Measurements from ENCODE around the gene MAGIX.

MAGIX gene

GRCh38 chrX:49205443-49205842 is 42.9 kb downstream of the MAGIX start:
- H3K27ac ChIP-seq (ENCODE audit: low read length): no peak overlapping the region
- H3K36me3 ChIP-seq (ENCODE audit: control insufficient read depth, insufficient read depth, low read length): no peaks in the 10 kb centered on the region
- no peaks in the 10 kb centered on the region; the same call in 1 of the 2 replicates for H3K4me1 ChIP-seq (ENCODE audit: control insufficient read depth, insufficient read depth, low read length)
- no peak for DNase-seq (ENCODE audit: low read depth, low spot score)
- no peaks in the 10 kb centered on the region for H3K9me3 ChIP-seq (ENCODE audit: control insufficient read depth, insufficient read depth, low read length)
- WGBS (ENCODE audit: insufficient coverage, insufficient read length): no CpG with 5 or more reads among the region's 13 CpGs
- no peaks in the 10 kb centered on the region for H3K27me3 ChIP-seq (ENCODE audit: control insufficient read depth, insufficient read depth, low read length)
- H3K4me3 ChIP-seq (ENCODE audit: low read length): no peak overlapping the region

DNA sequence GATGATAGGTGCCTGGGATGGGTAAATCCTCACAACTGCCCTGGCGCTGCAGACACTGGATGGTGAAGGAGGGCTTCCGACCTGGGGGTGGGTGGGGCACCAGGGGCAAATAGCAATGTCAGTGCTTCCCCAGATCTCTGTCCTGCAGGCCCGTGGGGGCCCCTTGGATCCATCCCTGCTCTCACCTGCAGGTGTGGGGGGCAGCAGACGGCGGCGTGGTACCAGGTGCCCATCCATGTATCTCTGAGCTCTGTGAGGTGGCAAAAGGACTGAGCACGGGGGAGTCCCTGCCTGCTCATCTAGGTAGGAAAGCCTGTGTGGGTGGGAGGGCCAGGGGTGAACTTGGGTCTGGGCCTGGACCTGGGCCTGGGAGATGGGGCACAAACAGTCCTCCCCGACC is 44.0 kb downstream of the MAGIX start:
- Histone ChIP-seq H3K36me3 (ENCODE audit: control insufficient read depth, insufficient read depth, low read length) (no peaks in the 10 kb centered on the region), H3K27ac (ENCODE audit: low read length) (no peak overlapping the region), H3K4me3 (ENCODE audit: low read length) (no peak overlapping the region), H3K4me1 (ENCODE audit: control insufficient read depth, insufficient read depth, low read length) (no peaks in the 10 kb centered on the region; the same call in 1 of the 2 replicates), H3K27me3 (ENCODE audit: control insufficient read depth, insufficient read depth, low read length) (no peaks in the 10 kb centered on the region), H3K9me3 (ENCODE audit: control insufficient read depth, insufficient read depth, low read length) (no peaks in the 10 kb centered on the region)
- no CpG with 5 or more reads among the region's 8 CpGs for WGBS (ENCODE audit: insufficient coverage, insufficient read length)
- no peak for DNase-seq (ENCODE audit: low read depth, low spot score)

DNA sequence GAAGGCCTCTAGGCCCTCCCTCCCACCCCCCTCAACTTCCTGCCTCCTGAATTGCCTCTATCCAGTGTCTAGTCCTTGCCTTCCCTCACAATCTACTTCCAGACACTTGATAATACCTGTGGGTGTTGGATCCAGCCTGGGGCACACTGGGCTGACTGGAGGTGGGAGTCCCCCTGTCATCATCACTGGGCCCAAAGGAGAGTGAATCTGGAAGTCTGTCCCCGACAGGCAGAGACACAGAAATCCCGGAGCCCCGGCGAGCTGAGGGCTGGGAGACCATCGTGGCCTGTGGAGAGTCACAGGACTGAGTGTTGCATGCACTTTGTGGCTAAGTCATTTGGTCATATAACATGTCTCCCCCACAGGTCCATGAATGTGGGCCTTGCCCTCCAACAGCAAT is 45.8 kb downstream of the MAGIX start:
- Histone ChIP-seq H3K27me3 (ENCODE audit: control insufficient read depth, insufficient read depth, low read length) (no peaks in the 10 kb centered on the region), H3K4me1 (ENCODE audit: control insufficient read depth, insufficient read depth, low read length) (no peaks in the 10 kb centered on the region; the same call in 1 of the 2 replicates), H3K27ac (ENCODE audit: low read length) (no peak overlapping the region), H3K9me3 (ENCODE audit: control insufficient read depth, insufficient read depth, low read length) (no peaks in the 10 kb centered on the region), H3K36me3 (ENCODE audit: control insufficient read depth, insufficient read depth, low read length) (no peaks in the 10 kb centered on the region), H3K4me3 (ENCODE audit: low read length) (no peak overlapping the region)
- DNase-seq (ENCODE audit: low read depth, low spot score): no peak
- no CpG with 5 or more reads among the region's 5 CpGs for WGBS (ENCODE audit: insufficient coverage, insufficient read length)

- no peaks in the 10 kb centered on the region for H3K9me3 ChIP-seq (ENCODE audit: control insufficient read depth, insufficient read depth, low read length)
- no peak for DNase-seq (ENCODE audit: low read depth, low spot score)
- no peak overlapping the region for H3K27ac ChIP-seq (ENCODE audit: low read length)
- WGBS (ENCODE audit: insufficient coverage, insufficient read length): no CpG with 5 or more reads among the region's 28 CpGs
- H3K4me3 ChIP-seq (ENCODE audit: low read length): no peak overlapping the region
- no peaks in the 10 kb centered on the region; the same call in 1 of the 2 replicates for H3K4me1 ChIP-seq (ENCODE audit: control insufficient read depth, insufficient read depth, low read length)
- H3K36me3 ChIP-seq (ENCODE audit: control insufficient read depth, insufficient read depth, low read length): no peaks in the 10 kb centered on the region
- H3K27me3 ChIP-seq (ENCODE audit: control insufficient read depth, insufficient read depth, low read length): no peaks in the 10 kb centered on the region
These were observed 47.1 kb downstream of the MAGIX start for GRCh38 chrX:49209434-49210251.

GRCh38 chrX:49210406-49210805 is 47.8 kb downstream of the MAGIX start:
- Histone ChIP-seq H3K27me3 (ENCODE audit: control insufficient read depth, insufficient read depth, low read length) (no peaks in the 10 kb centered on the region), H3K36me3 (ENCODE audit: control insufficient read depth, insufficient read depth, low read length) (no peaks in the 10 kb centered on the region), H3K4me3 (ENCODE audit: low read length) (no peak overlapping the region), H3K4me1 (ENCODE audit: control insufficient read depth, insufficient read depth, low read length) (no peaks in the 10 kb centered on the region; the same call in 1 of the 2 replicates), H3K27ac (ENCODE audit: low read length) (no peak overlapping the region), H3K9me3 (ENCODE audit: control insufficient read depth, insufficient read depth, low read length) (no peaks in the 10 kb centered on the region)
- no CpG with 5 or more reads among the region's 8 CpGs for WGBS (ENCODE audit: insufficient coverage, insufficient read length)
- no peak for DNase-seq (ENCODE audit: low read depth, low spot score)

- no CpG with 5 or more reads among the region's 9 CpGs for WGBS (ENCODE audit: insufficient coverage, insufficient read length)
- Histone ChIP-seq H3K27me3 (ENCODE audit: control insufficient read depth, insufficient read depth, low read length) (no peaks in the 10 kb centered on the region), H3K36me3 (ENCODE audit: control insufficient read depth, insufficient read depth, low read length) (no peaks in the 10 kb centered on the region), H3K4me1 (ENCODE audit: control insufficient read depth, insufficient read depth, low read length) (no peaks in the 10 kb centered on the region; the same call in 1 of the 2 replicates), H3K4me3 (ENCODE audit: low read length) (no peak overlapping the region), H3K27ac (ENCODE audit: low read length) (no peak overlapping the region), H3K9me3 (ENCODE audit: control insufficient read depth, insufficient read depth, low read length) (no peaks in the 10 kb centered on the region)
- no peak for DNase-seq (ENCODE audit: low read depth, low spot score)
These were observed 48.5 kb downstream of the MAGIX start for GRCh38 chrX:49211074-49211473.

DNA sequence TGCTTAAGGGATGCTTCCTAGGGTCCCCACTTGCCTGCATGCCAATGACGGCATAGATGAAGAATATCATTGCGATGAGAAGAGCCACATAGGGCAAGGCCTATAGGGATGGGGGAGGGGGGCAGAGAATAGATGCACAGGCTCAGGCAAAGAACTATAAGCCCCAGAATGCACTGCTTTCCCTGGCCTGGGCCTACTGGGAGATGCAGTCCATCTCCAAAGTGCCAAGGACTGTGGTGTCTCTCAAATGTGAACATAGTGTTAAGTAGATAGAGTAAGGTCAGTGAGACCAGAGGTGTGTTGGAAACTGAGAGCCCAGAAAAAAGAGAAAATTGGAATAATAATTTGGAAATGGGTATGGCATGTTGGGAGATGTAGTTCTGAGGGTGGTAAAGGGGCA is 49.7 kb downstream of the MAGIX start:
- DNase-seq (ENCODE audit: low read depth, low spot score): no peak
- Histone ChIP-seq H3K9me3 (ENCODE audit: control insufficient read depth, insufficient read depth, low read length) (no peaks in the 10 kb centered on the region), H3K27ac (ENCODE audit: low read length) (no peak overlapping the region), H3K36me3 (ENCODE audit: control insufficient read depth, insufficient read depth, low read length) (no peaks in the 10 kb centered on the region), H3K4me3 (ENCODE audit: low read length) (no peak overlapping the region), H3K27me3 (ENCODE audit: control insufficient read depth, insufficient read depth, low read length) (no peaks in the 10 kb centered on the region), H3K4me1 (ENCODE audit: control insufficient read depth, insufficient read depth, low read length) (no peaks in the 10 kb centered on the region; the same call in 1 of the 2 replicates)
- WGBS (ENCODE audit: insufficient coverage, insufficient read length): no CpG with 5 or more reads among the region's 2 CpGs

- DNase-seq (ENCODE audit: low read depth, low spot score): no peak
- no peaks in the 10 kb centered on the region for H3K9me3 ChIP-seq (ENCODE audit: control insufficient read depth, insufficient read depth, low read length)
- no peaks in the 10 kb centered on the region; the same call in 1 of the 2 replicates for H3K4me1 ChIP-seq (ENCODE audit: control insufficient read depth, insufficient read depth, low read length)
- H3K27ac ChIP-seq (ENCODE audit: low read length): no peak overlapping the region
- no peak overlapping the region for H3K4me3 ChIP-seq (ENCODE audit: low read length)
- H3K27me3 ChIP-seq (ENCODE audit: control insufficient read depth, insufficient read depth, low read length): no peaks in the 10 kb centered on the region
- H3K36me3 ChIP-seq (ENCODE audit: control insufficient read depth, insufficient read depth, low read length): no peaks in the 10 kb centered on the region
- no CpG with 5 or more reads among the region's 1 CpG for WGBS (ENCODE audit: insufficient coverage, insufficient read length)
These were observed 50.3 kb downstream of the MAGIX start for GRCh38 chrX:49212861-49213260.

DNA sequence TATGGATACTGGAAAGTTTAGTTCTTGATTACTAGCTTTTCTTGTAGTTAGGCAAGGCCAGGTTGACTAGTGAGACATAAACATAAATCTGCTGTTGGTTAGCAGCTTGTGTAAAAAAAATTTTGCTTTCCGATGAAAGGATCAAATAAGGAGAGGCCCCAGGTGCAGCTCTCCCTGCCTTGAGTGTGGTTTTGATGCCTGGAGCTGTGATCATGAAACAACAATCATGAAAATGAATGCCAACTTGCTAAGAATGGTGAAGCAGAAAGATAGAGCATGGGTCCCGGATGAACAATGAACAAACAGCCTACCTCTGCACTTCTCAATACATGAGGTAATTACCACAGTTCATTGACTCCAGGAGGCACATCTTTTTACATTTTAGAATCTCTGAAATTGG is 51.9 kb downstream of the MAGIX start:
- DNase-seq (ENCODE audit: low read depth, low spot score): no peak
- Histone ChIP-seq H3K27ac (ENCODE audit: low read length) (no peak overlapping the region), H3K4me3 (ENCODE audit: low read length) (no peak overlapping the region), H3K36me3 (ENCODE audit: control insufficient read depth, insufficient read depth, low read length) (no peaks in the 10 kb centered on the region), H3K9me3 (ENCODE audit: control insufficient read depth, insufficient read depth, low read length) (no peaks in the 10 kb centered on the region), H3K4me1 (ENCODE audit: control insufficient read depth, insufficient read depth, low read length) (no peaks in the 10 kb centered on the region), H3K27me3 (ENCODE audit: control insufficient read depth, insufficient read depth, low read length) (no peaks in the 10 kb centered on the region)
- no CpG with 5 or more reads among the region's 2 CpGs for WGBS (ENCODE audit: insufficient coverage, insufficient read length)

DNA sequence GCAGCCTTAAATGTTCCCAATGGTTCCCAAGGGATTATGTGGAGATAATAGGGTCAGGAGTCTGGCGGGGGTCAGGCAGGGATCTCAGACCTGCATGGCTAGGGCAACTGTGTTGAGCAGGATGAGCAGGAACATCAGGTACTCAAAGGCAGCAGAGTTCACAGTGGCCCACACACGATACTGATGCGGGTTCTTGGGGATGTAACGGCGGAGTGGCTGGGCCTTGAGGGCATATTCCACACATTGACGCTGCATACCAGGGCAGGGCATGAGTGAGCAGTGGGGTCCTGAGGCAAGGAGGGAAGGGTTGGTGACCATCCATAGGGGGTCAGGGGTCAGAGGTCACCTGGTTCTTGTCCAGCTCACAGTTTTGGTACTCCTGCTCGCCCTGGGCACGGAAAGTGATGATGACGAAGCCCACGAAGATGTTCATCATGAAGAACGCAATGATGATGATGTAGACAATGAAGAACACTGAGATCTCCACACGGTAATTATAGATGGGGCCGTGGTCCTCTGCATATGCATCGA is 52.5 kb downstream of the MAGIX start:
- H3K27ac ChIP-seq (ENCODE audit: low read length): no peak overlapping the region
- H3K27me3 ChIP-seq (ENCODE audit: control insufficient read depth, insufficient read depth, low read length): no peaks in the 10 kb centered on the region
- H3K4me1 ChIP-seq (ENCODE audit: control insufficient read depth, insufficient read depth, low read length): no peaks in the 10 kb centered on the region
- WGBS (ENCODE audit: insufficient coverage, insufficient read length): no CpG with 5 or more reads among the region's 14 CpGs
- no peak for DNase-seq (ENCODE audit: low read depth, low spot score)
- no peaks in the 10 kb centered on the region for H3K36me3 ChIP-seq (ENCODE audit: control insufficient read depth, insufficient read depth, low read length)
- H3K4me3 ChIP-seq (ENCODE audit: low read length): no peak overlapping the region
- H3K9me3 ChIP-seq (ENCODE audit: control insufficient read depth, insufficient read depth, low read length): no peaks in the 10 kb centered on the region
